EH (cell line): ENCODE measurements around the gene MAN2B2.
A peak's percentile ranks its signal among the peaks of the same experiment; 100 is the strongest.

Experiments
- DNase-seq: peaks from one replicate; pipeline ENCODE4 v3.0.0-alpha.2; 2015; ENCODE audit warnings: low read depth

Gene MAN2B2

DNA sequence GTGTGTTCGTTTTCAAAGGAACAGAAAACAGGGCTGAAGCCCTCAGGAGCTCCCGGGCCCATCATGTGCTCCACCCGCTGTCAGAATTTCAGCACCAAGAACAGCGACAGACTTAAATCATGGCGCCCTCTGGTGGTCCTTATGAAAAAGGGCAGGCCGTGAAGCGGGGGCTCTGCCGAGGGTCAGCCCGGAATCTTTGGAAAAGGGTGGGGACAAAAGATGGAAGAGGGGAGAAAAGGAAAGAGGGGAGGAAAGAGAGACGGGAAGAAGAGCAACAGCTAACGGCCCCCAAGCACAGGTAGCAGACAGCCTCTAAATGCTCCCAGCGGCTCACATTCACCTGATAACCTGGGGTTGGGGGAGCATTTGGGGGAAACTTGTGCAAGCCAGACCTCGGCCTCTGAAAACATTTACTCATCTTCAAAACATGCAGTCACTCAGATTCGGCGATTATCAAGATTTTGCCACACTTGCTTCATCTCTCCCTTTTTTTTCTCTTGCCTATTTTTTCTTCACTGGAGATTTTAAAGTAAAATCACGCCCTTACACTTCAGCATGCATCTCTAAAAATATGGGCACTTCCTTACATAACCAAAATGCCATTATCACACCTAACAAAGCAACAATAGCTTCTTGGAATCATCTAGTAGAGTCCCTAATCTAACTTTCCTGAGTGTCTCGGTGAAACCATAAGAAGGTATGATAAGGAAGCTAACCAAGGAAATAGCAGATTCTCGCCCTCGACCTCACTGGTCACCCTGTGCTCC is 28.1 kb upstream of the MAN2B2 start:
- DNase-seq: peak; percentile 68

- DNase-seq: peak; percentile 54
Observed at GRCh38 chr4:6548201-6548881, 26.6 kb upstream of the MAN2B2 start.

DNA sequence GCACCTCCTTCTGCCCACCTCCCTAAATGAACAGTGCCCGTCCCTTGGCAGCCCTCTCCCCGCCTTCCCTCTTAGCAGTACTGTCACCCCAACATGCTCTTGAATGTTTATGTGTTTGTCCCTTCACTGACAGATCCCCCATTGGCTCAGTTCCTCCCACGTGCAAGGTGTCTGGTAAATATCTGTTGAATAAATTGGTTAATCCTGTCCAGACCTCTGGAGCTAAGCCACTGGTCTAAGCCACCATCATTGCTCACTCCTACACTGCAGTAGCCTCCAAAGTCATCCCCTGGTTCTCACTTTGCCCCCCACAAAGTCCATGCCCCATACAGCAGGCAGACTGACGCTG is 26.1 kb upstream of the MAN2B2 start:
- DNase-seq: no peak

- DNase-seq: no peak
Observed at GRCh38 chr4:6549445-6549844, 25.5 kb upstream of the MAN2B2 start.

GRCh38 chr4:6549890-6550620 is 24.9 kb upstream of the MAN2B2 start:
- no peak for DNase-seq

DNA sequence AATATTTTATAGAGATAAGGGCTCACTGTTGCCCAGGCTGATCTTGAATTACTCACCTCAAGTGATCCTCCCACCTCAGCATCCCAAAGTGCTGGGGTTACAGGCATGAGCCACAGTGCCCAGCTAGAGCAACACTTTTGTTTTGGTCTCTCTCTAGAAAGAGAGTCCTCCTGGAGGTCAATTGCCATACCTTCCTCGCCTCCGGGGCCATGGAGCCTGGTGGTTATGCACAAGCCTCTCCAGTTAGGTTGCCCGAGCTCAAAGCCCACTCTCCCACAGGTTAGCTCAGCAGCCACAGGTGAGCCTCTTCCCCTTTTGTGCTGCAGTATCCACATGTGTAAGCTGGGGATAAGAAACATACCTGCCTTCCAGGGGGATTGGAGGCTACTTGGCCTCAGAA is 24.2 kb upstream of the MAN2B2 start:
- no peak for DNase-seq

- DNase-seq: no peak
Observed at GRCh38 chr4:6551660-6552059, 23.3 kb upstream of the MAN2B2 start.

- DNase-seq: no peak
Observed at GRCh38 chr4:6555519-6555918, 19.5 kb upstream of the MAN2B2 start.

- DNase-seq: no peak
Observed at GRCh38 chr4:6556263-6556662, 18.7 kb upstream of the MAN2B2 start.

GRCh38 chr4:6557185-6557584 is 17.8 kb upstream of the MAN2B2 start:
- no peak for DNase-seq

DNA sequence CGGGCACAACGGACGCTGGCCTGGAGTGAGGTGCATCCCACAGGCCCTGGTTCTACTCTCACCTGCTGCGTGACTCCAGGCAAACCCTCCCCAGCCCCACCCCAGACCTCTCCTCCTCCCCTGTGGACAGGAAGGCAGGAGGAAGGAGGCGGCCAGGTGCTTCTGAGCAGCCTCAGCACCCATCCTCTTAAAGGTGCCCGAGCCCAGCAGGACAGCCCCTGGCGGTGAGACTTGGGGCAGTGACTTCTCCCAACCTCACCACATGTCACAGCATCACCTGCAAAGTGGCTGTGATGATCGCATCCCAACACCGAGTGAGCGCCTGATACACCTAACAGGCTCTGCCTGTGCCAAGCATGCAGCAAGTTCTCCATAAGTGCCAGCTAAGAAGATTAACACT is 17.1 kb upstream of the MAN2B2 start:
- no peak for DNase-seq

- peak; percentile 64 for DNase-seq
Observed at GRCh38 chr4:6560416-6561172, 14.4 kb upstream of the MAN2B2 start.

DNA sequence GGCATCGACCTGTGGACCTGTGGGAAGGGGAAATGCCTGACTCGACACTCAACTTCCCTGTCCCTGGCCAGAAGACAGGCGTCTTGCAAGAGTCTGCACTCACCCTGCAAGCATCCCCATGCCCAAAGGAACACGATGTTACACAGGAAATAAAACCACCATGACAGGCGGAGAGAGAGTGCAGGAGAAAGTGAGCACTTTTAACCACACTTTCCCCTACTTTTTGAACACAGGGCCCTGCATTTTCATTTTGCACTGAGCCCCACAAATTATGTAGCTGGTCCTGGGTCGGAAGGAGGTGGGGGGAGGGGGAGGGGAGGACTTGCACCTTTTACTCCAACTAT is 13.8 kb upstream of the MAN2B2 start:
- DNase-seq: peak; percentile 14

DNA sequence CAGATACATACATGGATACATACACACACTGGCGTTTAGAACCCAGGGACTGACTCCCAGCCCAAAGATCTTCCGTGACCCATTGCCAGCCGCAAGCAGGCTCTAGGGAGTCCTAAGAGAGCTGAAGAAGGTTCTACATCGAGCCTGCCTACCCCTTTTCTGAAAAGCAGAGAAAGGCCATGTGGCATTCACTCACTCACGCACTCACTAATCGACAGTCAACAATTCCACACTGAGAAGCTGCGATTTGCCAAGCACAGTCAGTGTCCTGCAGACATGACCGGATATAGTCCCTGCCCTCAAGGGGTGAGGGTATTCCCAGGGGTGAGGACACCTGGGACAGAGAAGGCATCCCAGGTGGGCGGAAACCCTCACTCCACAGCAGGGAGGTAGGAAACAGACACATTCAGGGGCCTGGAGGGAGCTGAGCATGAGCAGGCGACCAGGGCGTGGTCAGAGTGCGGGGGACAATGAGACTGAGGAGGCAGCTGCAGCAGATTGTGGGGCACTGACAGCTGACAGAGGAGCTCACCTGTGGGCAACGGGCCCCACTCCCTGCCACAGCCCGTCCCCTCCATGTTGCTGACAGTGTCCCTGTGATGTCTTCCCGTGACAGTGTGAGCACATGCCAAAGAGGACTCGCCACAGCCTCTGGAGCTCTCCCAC is 13.2 kb upstream of the MAN2B2 start:
- no peak for DNase-seq

DNA sequence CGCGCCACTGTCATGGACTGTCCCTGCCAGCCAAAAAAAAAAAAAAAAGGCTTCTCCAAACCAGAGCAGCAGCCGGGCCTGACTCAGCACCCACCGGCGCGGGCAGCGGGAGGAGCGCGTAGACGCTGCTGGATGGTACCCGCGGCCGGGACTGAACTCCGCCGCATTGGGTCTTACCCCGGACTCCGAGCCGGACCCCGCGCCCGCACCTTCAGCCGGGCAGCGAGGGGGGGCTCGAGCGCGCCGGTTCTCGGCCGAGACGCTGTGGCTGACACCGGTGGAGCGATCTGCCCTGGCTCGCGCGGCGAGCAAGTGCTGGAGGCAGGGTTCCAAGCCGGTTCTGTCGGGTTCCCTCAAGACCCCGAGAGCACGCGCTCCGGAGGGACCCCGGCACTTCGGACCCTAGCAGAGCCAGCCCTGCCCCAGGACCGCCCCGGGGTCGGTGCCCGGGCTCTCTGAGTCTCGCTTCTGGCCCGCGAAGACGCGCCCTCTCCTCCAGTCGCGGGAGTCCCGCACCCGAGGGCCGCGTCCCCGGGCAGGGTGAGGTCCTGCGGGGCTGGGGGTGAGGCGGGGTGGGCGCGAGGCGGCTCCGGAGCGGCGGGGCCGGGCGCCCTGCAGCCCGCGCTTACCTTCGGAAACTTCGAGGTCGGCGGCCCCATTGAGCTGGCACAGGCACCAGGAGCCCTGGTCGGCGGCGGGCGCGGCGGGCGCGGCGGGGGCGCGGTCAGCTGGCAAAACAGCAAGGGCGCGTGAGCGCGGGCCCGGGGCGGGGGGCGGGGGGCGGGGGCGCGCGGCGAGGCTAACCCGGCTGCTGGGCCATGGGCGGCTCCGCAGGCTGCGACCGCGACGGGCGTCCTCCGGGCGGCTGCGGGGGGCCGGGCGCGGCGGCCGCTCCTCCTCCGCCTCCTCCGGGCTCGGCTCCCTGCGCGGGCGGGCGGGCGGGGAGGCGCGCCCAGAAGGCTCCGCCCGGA is 11.8 kb upstream of the MAN2B2 start:
- DNase-seq: peak; percentile 31

DNA sequence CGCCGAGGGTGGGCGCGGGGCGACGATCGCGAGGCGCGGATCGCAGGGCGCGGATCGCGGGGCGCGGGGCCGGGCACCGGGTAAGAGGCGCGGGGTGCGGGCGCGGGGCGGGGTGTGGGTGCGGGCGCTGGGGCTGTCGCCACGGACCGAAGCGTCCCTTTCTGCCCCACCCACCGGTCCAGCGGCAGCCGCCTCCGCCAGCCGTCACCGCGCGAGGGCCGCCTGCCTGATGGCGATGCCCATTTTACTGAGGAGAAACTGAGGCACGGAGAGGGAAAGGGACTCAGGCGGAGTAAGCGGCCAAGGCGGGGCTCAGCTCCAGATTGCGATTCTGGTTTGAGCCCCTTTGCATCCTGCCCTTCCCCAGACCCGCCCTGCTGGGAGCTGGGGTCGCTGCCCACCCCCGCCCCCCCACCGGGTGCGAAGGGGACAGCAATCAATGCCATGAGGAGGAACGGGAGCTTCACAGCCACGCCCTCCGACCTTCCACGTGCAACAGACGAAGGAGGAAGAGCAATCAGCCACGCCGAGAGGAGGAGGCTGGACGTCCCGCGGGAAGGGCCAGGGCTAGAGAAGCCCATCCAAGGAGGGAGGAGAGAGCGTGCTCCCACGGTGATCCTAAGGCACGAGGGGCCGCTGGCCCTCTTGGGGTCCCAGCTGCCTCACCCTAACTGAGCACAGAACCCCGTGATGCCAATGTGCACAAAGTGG is 10.9 kb upstream of the MAN2B2 start:
- DNase-seq: no peak

DNA sequence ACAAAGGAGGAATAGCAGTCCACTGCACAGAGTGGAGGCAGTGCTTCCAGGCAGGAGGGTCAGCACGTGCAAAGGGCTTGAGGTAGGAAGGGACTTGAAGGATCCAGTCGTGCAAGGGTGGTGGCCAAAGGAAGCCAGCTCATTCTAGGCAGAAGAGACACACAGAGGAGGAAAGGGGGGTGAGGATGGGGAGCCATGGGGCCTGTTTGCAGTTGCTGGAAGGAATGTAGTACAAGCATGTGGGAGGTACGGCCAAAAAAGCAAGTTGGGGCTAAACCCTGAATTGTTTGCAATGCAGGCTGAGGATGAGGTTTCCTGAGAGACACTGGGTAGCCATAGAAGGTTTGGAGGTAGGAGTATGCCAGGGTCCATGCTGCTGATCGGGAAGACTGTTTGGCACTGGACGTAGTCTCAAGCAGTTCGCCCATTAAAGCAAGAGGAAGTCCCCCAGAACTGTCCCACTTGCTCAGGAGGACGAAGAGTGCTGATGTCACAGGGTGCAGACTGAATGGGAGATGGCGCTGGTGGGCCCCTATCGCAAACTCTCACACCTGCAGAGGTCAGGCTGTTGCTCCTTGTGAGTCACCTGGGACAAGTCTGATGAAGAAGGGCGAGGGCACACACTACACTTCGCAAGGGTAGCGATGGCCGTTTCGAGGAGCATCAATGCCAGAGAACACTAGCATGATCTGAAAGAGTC is 9.1 kb upstream of the MAN2B2 start:
- no peak for DNase-seq

- DNase-seq: no peak
Observed at GRCh38 chr4:6566391-6567190, 8.4 kb upstream of the MAN2B2 start.

- DNase-seq: no peak
Observed at GRCh38 chr4:6567218-6567617, 7.8 kb upstream of the MAN2B2 start.
